ENCODE measurements around the gene PALLD. TPM values are rescaled to one million over a fixed set of nuclear protein-coding genes. Genes with fewer than 3 reads are reported as not detected.

The PALLD gene
- total RNA-seq, 1 donor from 2014 or later: 179 TPM

GRCh38 chr4:168679397-168679796, 182.5 kb downstream of the PALLD start:
- TF ChIP-seq CTCF (IDR thresholded peaks at IDR 0.05): no peak
- no peak overlapping the region for H3K27ac ChIP-seq
- no peaks in the 10 kb centered on the region for H3K36me3 ChIP-seq
- H3K9me3 ChIP-seq: no peaks in the 10 kb centered on the region
- no peaks in the 10 kb centered on the region for H3K27me3 ChIP-seq
- ATAC-seq (peak; percentile 35), DNase-seq (no peak)
- H3K4me3 ChIP-seq: no peak overlapping the region
- intact Hi-C loops (cut with DNase I): no loop called here
- H3K4me1 ChIP-seq: peaks cover 4% of the 10 kb centered on the region

- TF ChIP-seq CTCF (IDR thresholded peaks at IDR 0.05): no peak
- Histone ChIP-seq H3K27ac (no peak overlapping the region), H3K4me1 (no peaks in the 10 kb centered on the region), H3K27me3 (no peaks in the 10 kb centered on the region), H3K36me3 (no peaks in the 10 kb centered on the region), H3K9me3 (no peaks in the 10 kb centered on the region), H3K4me3 (no peak overlapping the region)
- intact Hi-C loops (cut with DNase I): no loop called here
- DNase-seq: no peak
- no peak for ATAC-seq
These were observed 183.0 kb downstream of the PALLD start for GRCh38 chr4:168679819-168680218.

- Histone ChIP-seq H3K27ac (no peak overlapping the region), H3K27me3 (no peaks in the 10 kb centered on the region), H3K36me3 (no peaks in the 10 kb centered on the region), H3K4me3 (no peak overlapping the region), H3K4me1 (no peaks in the 10 kb centered on the region), H3K9me3 (no peaks in the 10 kb centered on the region)
- intact Hi-C loops (cut with DNase I): no loop called here
- DNase-seq (no peak), ATAC-seq (no peak)
- TF ChIP-seq CTCF (IDR thresholded peaks at IDR 0.05): no peak
These were observed 186.1 kb downstream of the PALLD start for GRCh38 chr4:168682898-168683500.

- intact Hi-C loops (cut with DNase I): no loop called here
- no peaks in the 10 kb centered on the region for H3K27me3 ChIP-seq
- no peak for ATAC-seq
These were observed 186.7 kb downstream of the PALLD start for GRCh38 chr4:168683595-168683994.

GRCh38 chr4:168685136-168685809, 188.4 kb downstream of the PALLD start:
- Histone ChIP-seq H3K36me3 (no peaks in the 10 kb centered on the region), H3K27ac (no peak overlapping the region), H3K9me3 (no peaks in the 10 kb centered on the region), H3K4me3 (no peak overlapping the region), H3K4me1 (no peaks in the 10 kb centered on the region), H3K27me3 (no peaks in the 10 kb centered on the region)
- no peak for ATAC-seq
- intact Hi-C loops (cut with DNase I): no loop called here
- no peak for TF ChIP-seq CTCF (IDR thresholded peaks at IDR 0.05)
- no peak for DNase-seq

More at GRCh38 chr4:168683595-168683994, 186.7 kb downstream of the PALLD start:
- H3K4me3 ChIP-seq: no peak overlapping the region
- H3K27ac ChIP-seq: no peak overlapping the region
- no peaks in the 10 kb centered on the region for H3K9me3 ChIP-seq
- no peaks in the 10 kb centered on the region for H3K4me1 ChIP-seq
- H3K36me3 ChIP-seq: no peaks in the 10 kb centered on the region
- no peak for DNase-seq
- no peak for TF ChIP-seq CTCF (IDR thresholded peaks at IDR 0.05)

Measured in upper lobe of right lung (tissue), 1 donor.